Activated CD4-positive, alpha-beta memory T cell treated with anti-CD3 and anti-CD28 coated beads for 36 hours (primary cell): ENCODE data around the gene PDGFRA. TPM values are rescaled to one million over a fixed set of nuclear protein-coding genes. Genes with fewer than 3 reads are reported as not detected.
"Not testable (repeated sequence)": the region's sequence is repeated elsewhere in the genome, so short reads cannot be mapped to it uniquely, and the experiment has no call there.

Source experiments
- CTCF ChIA-PET: fragments of 350-600 bp; sonication (Branson Sonifier 250); formaldehyde crosslinking; loops from one replicate; lab custom pipeline; 2021; ENCODE audit warnings: antibody characterized with exemption, inconsistent platforms; lab: Charles Lee
- POLR2A ChIA-PET: fragments of 350-600 bp; sonication (Branson Sonifier 250); formaldehyde crosslinking; loops from one replicate; lab custom pipeline; 2021; ENCODE audit warnings: antibody characterized with exemption; lab: Charles Lee
- DNase-seq: peaks from one replicate; pipeline ENCODE4 v3.0.0-alpha.2; 2020
- H3K27ac Mint-ChIP-seq: one replicate; pipeline ENCODE4 v1.8.0; 2021; ENCODE audit warnings: mixed read lengths
- H3K27me3 Mint-ChIP-seq: one replicate; pipeline ENCODE4 v1.8.0; 2021; ENCODE audit warnings: mixed read lengths
- H3K36me3 Mint-ChIP-seq: one replicate; pipeline ENCODE4 v1.8.0; 2021; ENCODE audit warnings: mixed read lengths
- H3K4me1 Mint-ChIP-seq: one replicate; pipeline ENCODE4 v1.8.0; 2021; ENCODE audit warnings: low read depth, mixed read lengths
- H3K4me3 Mint-ChIP-seq: one replicate; pipeline ENCODE4 v1.8.0; 2021; ENCODE audit warnings: mild to moderate bottlenecking, mixed read lengths
- H3K9me3 Mint-ChIP-seq: one replicate; pipeline ENCODE4 v1.8.0; 2021; ENCODE audit warnings: mixed read lengths
- intact Hi-C: fragments of 100-400 bp; cut with micrococcal nuclease; formaldehyde crosslinking; loops from one replicate; pipeline ENCODE4 v1.15.1; 2023
- total RNA-seq, 2 experiments: library from RNA; stranded (reverse); gene quantifications; one replicate each; pipeline ENCODE4 v1.2.3, GENCODE V29; 2021

The PDGFRA gene
- total RNA-seq, 2 experiments from 2014 or later: not detected

- H3K27ac Mint-ChIP-seq, CTCF ChIA-PET, H3K4me3 Mint-ChIP-seq, intact Hi-C loops, H3K4me1 Mint-ChIP-seq, DNase-seq, POLR2A ChIA-PET, H3K36me3 Mint-ChIP-seq, H3K27me3 Mint-ChIP-seq, H3K9me3 Mint-ChIP-seq: not testable (repeated sequence)
Measured at GRCh38 chr4:54342067-54342466, 113.0 kb downstream of the PDGFRA start.

Other genes starting within 250 kb of the PDGFRA start
- gene CHIC2, start 164.7 kb upstream of the PDGFRA start, total RNA-seq: 10 to 100 TPM; 11.2 to 11.8 TPM
- not detected for gene GSX2, start 129.1 kb upstream of the PDGFRA start, total RNA-seq